Measurements from ENCODE around the gene PSMA6. TPM values are rescaled to one million over a fixed set of nuclear protein-coding genes. Genes with fewer than 3 reads are reported as not detected.
"Not testable (repeated sequence)": the region's sequence is repeated elsewhere in the genome, so short reads cannot be mapped to it uniquely, and the experiment has no call there.

Gene PSMA6
- polyA plus RNA-seq, 4 donors, result 151 to 199 (median 178) TPM

DNA sequence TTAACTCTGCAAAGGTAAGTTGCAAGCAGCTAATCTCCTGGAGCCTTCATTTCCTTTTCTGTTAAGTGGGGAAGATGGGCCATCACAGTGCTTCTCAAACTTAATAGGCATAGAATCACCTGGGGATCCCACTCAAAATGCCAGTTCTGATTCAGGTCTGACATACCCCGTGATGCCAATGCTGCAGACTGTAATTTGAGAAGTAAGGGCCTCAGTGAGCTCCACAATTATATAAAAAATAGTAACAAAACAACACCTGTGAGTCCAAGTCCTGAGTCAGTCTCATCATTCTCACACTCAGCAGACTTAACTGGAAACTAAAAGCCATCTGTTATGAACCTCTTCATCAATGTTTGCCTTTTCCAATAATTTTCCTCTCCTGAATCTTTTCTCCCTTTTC is 10.8 kb upstream of the PSMA6 start:
- no peak for DNase-seq (ENCODE audit: low read depth in 4 of 4, low spot score in 2 of 4)

DNA sequence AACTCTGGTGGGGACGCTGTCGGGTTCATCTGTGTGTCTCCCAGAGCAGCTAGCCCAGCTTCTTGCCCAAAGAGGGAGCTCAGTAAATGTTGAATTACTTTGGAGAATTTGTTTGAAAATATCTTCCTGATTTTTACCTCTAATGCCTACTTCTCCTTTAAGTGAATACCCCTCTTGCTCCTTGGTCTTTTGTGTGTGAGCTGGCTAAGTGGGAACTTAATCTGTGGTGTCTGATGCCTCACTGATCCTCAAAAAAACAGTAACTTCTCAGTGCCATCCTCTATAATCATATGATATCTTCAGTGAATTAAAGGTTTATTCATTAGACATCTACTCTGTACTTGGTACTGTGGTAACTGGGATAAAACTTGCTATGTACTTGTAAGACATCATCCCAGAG is 7.7 kb upstream of the PSMA6 start:
- no peak for DNase-seq (ENCODE audit: low read depth in 4 of 4, low spot score in 2 of 4)

DNA sequence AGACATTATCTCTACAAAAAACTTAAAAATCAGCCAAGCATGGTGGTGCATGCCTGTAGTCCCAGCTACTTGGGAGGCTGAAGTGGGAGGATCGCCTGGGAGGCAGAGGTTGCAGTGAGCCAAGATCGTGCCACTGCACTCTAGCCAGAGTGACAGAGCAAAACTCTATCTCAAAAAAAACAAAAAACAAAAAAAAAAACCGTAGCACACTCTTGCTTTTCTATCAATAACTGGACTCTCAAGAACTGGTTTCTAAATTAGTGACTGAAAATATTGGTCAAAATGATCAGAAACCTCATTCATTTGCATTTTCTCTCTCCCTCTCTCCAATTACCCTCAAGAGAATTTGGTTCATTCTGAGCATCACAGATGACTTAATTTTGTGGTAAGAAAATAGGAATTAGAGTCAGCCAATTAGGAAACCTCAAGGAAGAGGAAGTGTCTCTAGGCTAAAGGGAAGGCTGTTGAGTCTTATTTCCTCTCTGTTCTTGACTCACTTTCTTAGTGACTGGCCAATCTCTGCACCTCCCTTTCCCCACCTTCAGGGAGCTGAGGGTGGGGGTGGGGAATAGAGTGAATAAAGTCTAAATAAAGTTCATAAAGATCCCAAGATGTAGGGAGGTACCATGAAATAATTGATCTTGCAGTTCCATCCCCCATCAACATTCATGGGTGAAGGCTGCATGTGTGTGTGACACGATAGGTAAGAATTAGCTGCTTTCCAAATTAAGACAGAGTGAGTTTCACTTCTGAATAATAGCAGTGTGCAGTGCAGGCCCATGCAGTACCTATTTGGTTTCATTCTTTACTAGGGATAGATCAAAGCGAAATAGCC is 6.8 kb upstream of the PSMA6 start:
- DNase-seq (ENCODE audit: low read depth in 4 of 4, low spot score in 2 of 4), result no peak

DNA sequence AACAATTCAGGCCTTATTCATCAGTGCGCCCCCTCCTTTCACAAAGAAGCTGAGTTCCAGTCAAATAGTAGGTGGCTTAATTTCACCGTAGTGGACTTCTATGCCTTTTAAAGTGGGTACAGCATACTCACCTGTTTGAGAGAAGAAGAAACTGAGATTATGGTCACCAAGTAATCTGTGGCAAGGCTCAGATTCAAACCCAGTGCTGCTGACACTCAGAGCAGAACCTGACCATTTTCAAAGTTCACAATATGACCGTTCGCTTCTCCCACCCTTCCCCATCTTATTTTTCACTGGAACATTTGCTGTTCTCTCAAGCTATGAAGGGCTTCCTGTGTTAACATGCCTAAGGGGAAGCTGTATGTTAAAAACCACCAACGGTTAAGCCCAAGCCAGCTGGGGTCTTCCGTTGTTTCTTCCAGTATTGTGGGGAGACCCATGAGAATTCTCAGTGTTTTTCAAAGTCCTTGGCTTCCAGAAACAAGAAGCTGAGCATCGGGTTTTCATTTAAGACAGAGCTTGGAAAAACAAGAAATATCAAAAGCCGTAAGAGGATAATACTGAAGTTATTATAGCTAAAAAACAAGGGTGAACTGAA is 6.1 kb upstream of the PSMA6 start:
- no peak for DNase-seq (ENCODE audit: low read depth in 4 of 4, low spot score in 2 of 4)

DNA sequence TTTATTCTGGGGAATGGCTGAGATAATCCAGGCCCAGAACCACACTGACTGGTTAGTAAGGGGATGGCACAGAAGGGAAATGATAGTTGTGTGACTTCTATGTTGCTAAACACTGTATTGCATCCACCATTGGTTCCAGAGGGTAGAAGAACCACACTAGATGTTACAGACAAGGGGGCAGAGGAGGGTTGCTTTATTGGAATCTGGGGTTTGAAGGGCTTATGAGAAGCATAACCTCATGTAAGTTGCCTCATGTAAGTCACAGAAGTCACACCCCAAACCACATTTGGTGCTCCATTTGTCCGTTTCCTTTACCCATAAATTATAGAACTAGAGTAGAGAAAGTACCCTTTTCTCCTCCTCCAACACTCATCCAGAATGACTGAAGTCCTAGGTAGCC is 5.5 kb upstream of the PSMA6 start:
- no peak for DNase-seq (ENCODE audit: low read depth in 4 of 4, low spot score in 2 of 4)

DNA sequence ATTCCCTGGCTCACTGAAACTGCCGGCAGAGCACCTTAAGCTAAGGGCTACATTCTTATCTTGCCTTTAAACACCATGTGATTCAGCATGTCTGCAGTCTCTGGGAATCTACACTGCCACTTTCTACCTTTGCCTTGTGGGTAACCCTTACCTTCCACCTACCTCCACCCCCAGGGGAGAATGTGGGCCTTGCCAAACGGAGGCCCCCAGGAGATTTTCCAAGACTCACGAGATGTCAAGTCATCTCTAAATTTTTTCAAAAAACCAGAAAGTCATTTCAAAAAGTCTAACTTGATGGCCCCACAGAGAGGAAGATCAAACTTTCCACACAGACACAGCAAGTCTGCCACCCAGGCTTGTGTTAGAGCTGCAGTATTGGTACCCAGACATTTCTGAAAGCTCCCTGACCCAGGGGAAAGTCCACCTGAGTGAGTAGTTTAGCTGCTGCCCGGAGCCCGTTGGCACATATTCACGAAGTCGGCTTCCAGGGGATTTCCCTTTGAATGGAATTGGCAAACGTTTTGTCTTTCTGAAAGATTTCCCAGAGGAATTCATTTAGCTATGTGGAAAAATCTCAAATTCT is 4.7 kb upstream of the PSMA6 start:
- DNase-seq (ENCODE audit: low read depth in 4 of 4, low spot score in 2 of 4), result no peak

DNA sequence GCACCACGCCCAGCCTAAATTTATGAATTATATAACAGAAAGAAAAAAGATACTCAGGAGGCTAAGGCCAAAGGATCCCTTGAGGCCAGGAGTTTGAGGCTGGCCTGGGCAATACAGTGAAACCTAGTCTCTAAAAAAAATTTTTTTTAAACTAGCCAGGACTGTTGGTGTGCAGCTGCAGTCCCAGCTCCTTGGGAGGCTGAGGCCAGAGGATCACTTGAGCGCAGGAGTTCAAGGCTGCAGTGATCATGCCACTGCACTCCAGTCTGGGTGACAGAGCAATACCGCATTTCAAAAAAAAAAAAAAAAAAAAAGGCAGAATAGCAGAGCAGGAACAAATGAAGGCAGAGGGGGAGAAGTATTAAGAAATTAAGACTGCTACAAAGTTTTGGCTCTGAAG is 2.6 kb upstream of the PSMA6 start:
- DNase-seq (ENCODE audit: low read depth in 4 of 4, low spot score in 2 of 4), result no peak

DNA sequence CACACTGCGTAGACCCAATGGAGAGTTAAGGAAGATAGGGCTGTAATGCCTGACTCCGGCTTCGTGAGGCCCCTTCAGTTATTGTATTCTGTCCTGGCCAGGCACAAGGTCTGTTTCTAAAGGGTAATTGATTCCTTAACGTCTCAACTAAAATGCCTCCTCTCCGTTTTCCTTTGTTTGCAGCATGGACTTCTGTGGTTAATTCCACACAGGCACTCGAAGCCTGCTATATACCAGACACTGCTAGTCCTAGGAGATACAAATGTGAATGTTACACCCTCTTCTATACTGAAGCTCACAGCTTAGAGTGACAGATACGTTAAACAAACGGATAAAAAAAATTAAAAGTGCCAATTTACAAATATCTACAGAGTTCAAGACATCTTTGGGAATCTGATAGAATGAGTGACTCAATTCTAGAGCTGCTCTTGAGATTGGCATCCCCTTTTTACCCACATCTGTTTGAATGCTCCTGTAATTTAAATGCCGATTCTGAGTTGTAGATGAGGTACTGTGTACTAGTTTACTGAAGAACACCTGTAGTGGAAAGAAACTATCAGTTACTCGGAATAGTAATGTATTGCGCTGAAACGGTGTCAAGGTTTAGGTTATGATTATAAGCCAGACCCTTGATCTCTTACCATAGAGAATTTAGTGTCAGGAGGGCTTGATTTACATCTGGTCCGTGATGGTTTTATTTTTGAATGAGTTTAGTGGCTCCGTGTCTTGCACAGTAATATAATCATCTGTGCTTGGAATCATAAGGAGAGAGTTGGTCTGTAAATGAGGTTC is 784 bp downstream of the PSMA6 start:
- no peak for DNase-seq (ENCODE audit: low read depth in 4 of 4, low spot score in 2 of 4)

DNA sequence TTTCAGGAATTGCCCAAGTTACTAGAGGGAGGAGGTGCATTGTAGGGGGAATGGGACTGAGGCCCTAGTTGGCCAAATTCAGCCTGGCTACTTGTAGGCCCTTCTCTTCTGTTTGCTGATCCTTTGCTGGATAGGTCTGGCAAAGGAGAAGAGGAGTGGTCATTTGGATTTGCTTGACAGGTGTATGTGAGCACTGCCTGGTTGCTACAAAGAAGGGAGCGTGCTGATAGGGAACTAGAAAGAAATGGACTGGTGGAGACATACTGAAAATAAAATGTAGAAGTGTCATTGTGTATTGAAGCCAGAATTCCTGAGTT is 3.6 kb downstream of the PSMA6 start:
- no peak for DNase-seq (ENCODE audit: low read depth in 4 of 4, low spot score in 2 of 4)

DNA sequence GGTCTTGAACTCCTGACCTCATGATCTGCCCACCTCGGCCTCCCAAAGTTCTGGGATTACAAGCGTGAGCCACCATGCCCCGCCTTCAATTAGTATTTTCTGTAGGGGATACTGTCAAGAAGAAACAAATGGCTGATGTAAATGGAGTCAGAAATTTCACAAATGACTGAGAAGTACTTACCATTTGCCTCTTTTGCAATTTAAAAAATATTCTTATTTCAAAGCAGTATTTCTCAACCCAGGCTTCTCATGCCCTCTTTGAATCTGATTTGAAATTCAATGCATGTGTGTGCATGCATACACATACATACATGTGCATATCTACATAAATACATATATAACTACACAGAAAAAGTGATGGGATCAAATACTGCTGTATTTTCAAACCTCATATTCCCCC is 4.4 kb downstream of the PSMA6 start:
- DNase-seq (ENCODE audit: low read depth in 4 of 4, low spot score in 2 of 4), result no peak

DNA sequence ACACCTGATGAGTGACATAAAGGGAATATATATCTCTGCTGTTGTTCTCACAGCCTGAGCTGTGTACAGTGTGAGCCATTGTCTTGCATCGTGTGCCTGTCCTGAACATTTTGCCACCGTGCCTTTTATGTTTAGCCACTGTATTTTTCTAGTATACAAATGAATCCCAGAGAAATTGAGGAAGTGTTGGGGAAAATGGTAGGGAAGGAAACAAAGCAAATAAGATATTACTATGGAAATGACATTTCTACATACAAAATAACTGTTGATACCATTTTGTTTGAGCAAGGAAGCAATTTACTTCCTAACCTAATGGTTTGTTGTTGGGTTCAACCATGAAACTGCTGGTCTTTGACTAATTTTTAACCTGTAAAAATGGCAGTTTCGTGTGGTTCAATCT is 5.5 kb downstream of the PSMA6 start:
- no peak for DNase-seq (ENCODE audit: low read depth in 4 of 4, low spot score in 2 of 4)

DNA sequence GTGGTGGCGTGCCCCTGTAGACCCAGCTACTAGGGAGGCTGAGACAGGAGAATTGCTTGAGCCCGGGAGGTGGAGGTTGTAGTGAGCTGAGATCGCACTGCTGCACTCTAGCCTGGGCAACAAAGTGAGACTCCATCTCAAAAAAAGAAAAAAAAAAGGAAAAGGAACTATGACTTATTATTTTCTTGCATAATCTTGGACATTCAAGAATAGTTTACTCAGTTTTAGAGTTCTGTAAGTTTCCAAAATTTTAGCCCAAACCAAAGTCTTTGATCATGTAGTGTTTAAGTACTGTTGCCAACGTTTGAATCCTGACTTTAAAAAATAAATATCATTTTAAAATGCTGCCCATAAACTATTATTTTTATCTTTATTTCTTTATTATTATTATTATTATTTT is 6.2 kb downstream of the PSMA6 start:
- DNase-seq (ENCODE audit: low read depth in 4 of 4, low spot score in 2 of 4), result no peak

DNA sequence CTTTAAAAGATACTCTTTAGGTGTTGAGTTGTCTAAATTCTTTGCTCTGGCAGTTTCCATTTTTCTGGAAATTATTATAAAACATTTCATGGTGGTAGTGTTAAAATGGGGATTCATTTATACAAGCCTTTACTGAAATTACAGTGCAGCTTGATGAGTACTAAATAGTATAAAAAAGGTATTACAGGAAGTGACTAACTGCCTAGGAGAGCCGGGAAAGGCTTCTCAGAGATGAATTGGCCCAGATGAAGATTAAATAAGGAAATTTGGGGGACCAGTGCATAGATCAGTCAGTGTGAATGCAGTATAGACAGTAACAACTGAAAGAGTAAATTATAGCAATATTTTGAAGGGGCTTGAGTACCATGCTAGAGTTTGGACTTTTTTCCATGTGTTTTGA is 7.5 kb downstream of the PSMA6 start:
- DNase-seq (ENCODE audit: low read depth in 4 of 4, low spot score in 2 of 4), result no peak

DNA sequence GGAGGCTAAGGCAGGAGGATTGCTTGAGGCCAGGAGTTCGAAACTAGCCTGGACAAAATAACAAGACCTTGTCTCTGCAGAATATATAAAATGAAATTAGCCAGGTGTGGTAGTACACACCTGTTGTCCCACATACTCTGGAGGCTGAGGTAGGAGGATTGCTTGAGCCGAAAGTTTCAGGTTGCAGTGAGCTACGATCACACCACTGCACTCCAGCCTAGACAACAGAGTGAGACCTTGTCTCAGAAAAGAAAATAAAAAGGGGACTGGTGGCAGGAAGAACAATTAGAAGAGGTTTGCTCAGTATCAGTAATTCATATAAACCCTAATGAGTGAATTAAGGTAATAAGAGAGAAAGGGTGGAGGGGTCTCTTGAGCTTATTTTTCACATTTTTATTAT is 8.0 kb downstream of the PSMA6 start:
- DNase-seq (ENCODE audit: low read depth in 4 of 4, low spot score in 2 of 4), result no peak

DNA sequence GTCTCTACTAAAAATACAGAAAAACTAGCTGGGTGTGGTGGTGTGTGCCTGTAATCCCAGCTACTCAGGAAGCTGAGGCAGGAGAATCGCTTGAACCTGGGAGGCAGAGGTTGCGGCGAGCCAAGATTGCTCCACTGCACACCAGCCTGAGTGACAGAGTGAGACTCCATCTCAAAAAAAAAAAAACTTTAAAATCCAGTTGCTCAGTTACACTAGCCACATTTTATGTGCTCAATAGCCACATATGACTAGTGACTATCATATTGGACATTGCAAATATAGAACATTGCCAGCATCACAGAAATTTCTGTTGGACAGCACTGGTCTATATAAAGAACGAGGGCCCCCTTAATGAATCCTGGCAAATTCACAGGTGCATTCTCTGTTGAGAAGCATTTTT is 9.2 kb downstream of the PSMA6 start:
- not testable (repeated sequence) for DNase-seq (ENCODE audit: low read depth in 4 of 4, low spot score in 2 of 4)

DNA sequence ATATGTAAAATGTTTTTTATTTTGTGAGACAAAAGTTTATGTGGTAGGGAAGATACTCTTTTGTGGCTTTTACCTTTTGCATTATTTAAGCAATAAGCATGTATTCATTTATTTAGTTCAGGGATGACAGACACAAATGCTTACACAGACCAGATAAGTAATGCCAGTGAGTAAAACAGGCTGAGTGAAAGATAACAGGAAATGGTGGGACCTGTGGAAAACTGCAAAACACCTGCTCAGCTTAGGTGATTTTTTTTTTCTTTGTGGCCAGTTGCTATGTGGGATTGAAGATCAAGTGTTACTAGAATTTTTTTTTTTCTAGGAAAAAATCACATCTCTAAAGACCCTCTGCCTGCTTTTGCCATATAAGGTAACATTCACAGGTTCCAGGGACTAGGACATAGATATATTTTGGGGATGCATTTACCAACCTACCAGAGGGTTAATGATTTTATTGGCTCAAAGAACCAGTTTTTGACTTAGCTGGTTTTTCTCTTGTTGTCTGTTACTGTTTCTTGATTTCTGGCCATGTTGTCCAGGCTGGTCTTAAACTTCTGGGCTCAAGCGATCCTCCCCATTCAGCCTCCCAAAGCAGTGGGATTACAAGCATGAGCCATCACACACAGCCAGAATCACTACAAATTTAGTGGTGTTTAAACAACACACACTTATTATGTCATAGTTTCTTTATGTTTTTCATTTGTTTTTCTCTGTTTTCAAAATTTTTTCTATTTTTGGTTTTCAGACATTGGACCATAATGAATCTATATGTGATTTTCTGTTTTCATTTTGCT is 9.8 kb downstream of the PSMA6 start:
- DNase-seq (ENCODE audit: low read depth in 4 of 4, low spot score in 2 of 4), result no peak

DNA sequence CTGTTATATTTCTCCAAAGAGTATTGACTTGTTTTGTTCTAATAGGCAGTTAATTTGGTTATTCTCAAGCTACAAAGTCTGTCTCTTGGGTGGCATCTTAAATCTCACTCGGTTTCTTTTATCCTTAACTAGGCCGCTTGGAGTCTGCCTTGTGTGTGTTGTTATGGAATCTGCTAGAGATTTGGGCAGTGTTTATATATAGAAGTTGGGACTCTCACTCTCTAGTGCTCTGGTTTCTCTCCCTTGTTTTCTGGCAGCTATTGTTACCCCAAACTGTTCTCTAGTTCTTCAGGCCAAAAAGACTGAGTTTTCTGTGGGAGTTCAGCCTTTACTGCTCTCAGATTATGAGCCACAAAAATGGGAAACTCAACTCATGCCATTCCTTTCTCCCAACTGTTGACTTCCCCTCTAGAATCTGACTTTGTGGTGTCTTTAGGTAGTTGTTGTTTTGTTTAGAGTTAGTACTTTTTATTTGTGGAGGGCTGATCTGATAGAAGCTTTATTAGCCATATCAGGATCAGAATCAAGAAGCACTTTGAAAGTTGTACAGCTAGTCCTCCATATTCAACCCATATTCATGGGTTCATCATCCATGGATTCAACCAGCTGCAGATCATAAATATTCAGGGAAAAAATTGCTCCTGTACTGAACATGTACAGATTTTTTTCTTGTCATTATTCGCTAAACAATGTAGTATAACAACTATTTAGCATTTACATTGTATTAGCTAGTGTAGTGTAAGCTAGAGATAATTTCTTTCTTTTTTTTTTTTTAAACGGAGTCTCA is 11.2 kb downstream of the PSMA6 start:
- DNase-seq (ENCODE audit: low read depth in 4 of 4, low spot score in 2 of 4), result no peak

DNA sequence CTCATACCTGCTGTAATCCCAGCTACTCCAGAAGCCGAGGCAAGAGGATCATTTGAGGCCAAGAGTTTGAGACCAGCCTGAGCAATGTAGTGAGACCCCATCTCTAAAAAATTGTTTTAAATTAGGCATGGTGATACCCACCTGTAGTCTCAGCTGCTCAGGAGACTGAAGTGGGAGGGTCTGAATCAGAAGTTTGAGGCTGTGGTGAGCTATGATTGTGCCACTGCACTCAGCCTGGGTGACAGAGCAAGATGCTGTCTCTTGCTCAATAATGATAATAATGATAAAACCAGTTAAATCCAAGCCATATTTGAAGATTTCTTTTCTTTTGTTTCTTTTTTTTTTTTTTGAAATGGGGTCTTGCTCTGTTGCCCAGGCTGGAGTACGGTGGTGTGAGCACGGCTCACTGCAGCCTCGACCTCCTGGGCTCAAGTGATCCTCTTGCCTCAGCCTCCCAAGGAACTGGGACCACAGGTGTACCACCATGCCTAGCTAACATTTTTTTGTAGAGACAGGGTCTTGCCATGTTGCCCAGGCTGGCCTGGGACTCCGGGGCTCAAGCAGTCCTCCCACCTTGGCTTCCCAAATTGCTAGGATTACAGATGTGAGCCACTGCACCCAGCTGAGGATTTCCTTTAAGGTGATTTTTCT is 12.8 kb downstream of the PSMA6 start:
- no peak for DNase-seq (ENCODE audit: low read depth in 4 of 4, low spot score in 2 of 4)

DNA sequence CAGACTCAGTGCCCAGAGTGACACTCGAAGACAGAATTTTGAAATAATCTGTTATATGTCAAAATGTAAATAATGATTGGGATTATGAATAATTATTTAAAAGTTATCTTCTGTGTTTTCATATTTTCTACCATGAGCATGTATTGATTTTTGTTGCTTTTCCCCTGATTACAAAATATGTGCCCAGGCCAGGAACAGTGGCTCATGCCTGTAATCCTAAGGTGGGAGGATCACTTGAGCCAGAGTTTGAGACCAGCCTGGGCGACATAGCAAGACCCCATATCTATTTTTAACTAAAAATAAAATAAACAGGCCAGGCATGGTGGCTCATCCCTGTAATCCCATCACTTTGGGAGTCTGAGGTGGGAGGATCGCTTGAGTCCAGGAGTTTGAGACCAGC is 13.5 kb downstream of the PSMA6 start:
- no peak for DNase-seq (ENCODE audit: low read depth in 4 of 4, low spot score in 2 of 4)
